Measurements from ENCODE around the gene PNO1.

Gene PNO1

GRCh38 chr2:68196120-68196716 lies 38.5 kb downstream of the PNO1 start:
- peak in 1 of 2 experiments; percentile 2 for DNase-seq

GRCh38 chr2:68200157-68200787 lies 42.6 kb downstream of the PNO1 start:
- DNase-seq, result no peak

GRCh38 chr2:68203587-68203986 lies 45.9 kb downstream of the PNO1 start:
- DNase-seq, result no peak

- no peak for DNase-seq
Measured at GRCh38 chr2:68206793-68207192, 49.1 kb downstream of the PNO1 start.

GRCh38 chr2:68214381-68214780 lies 56.7 kb downstream of the PNO1 start:
- DNase-seq, result no peak

- DNase-seq, result no peak
Measured at GRCh38 chr2:68216454-68217310, 59.0 kb downstream of the PNO1 start.

- DNase-seq, result no peak
Measured at GRCh38 chr2:68217729-68218128, 60.0 kb downstream of the PNO1 start.

GRCh38 chr2:68218343-68218901 lies 60.7 kb downstream of the PNO1 start:
- no peak for DNase-seq

GRCh38 chr2:68222287-68222686 lies 64.6 kb downstream of the PNO1 start:
- peak in 1 of 2 experiments; percentile 17 for DNase-seq

- DNase-seq, result no peak
Measured at GRCh38 chr2:68223419-68223818, 65.7 kb downstream of the PNO1 start.

- peak; percentile 38 to 75 for DNase-seq
Measured at GRCh38 chr2:68225119-68225632, 67.5 kb downstream of the PNO1 start.
